Stimulated activated naive CD8-positive, alpha-beta T cell treated with anti-CD3 and anti-CD28 coated beads, Interleukin-15, Interleukin-2, amounts not matched to agents 100 U/mL and 50 U/mL, for 24 hours (primary cell): ENCODE results near the gene BMPER.

Source experiments
- ATAC-seq: fragments of 150-1000 bp; cut with Tn5 transposase; one replicate; pipeline ENCODE4 v1.10.0; 2021
- DNase-seq: peaks from one replicate; pipeline ENCODE4 v3.0.0; 2021

BMPER gene

DNA sequence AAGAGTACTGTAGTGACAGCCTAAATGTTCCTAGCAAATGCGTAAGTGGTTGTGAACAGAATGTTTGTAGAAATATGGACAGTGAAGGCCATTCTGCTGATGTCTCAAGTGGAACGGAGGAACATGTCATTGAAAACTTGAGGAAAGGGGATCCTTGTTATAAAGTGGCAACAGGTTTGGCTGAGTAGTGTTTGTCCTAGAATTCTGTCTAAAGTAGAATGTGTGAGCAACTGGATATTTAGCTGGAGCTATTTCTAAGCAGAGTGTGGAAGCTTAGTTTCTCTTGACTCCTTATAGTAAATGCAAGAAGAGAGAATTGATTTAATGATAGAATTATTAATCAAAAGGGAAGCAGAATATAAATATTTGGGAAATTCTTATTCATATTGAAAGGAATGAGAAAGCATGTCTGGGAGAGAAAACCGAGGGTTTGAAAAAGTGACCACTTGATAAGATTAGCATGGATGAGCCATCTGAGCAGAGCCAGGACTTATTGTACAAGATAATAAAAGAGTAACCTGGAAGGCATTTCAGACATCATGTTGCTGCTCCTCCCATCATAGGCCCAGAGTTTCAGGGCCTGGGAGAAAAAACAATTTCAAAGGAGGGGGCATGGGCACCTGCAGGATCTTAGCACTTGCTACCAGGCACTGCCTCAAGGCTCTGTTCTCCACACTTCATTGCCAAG, 276.1 kb downstream of the BMPER start:
- DNase-seq (no peak), ATAC-seq (no peak)

DNA sequence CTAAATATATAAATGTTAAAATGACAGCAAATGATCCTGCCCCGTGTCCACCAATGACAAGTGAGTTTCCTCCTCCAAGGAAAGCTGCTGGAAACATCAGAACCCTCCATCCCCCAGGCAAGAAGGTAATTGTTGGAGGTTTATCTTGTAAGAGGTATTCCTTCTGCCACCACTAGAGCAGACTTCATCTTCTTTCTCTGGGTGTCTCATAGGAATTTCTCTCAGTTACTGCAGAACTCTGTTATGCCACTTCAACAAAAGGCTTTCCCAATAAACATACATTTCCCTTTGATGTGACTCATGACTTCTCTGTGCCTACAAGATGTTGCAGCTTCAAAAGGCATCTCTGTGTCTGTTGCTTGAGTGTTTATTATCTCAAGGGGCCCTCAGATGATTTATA, 279.1 kb downstream of the BMPER start:
- no peak for ATAC-seq

DNA sequence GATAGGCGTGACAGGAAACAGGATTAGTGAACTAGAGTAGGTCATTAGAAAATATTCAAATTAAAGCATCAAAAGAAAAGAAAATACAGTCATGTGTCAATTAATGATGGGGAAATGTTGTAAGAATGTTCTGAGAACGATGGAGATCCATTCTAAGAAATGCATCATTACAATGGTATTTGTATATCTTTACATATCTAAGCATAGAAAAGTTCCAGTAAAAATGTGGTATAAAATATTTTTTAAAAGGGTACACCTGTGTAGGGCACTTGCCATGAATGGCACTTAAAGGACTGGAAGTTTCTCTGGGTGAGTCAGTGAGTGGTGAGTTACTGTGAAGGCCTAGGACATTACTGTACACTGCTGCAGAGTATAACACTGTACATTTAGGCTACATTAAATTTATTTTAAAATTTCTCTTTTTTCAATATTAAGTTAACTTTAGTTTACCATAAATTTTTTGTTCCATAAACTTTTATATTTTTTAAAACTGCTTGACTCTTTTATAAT, 282.5 kb downstream of the BMPER start:
- no peak for ATAC-seq
- DNase-seq = no peak

More for the DNA sequence above, 279.1 kb downstream of the BMPER start:
- DNase-seq = no peak

DNA sequence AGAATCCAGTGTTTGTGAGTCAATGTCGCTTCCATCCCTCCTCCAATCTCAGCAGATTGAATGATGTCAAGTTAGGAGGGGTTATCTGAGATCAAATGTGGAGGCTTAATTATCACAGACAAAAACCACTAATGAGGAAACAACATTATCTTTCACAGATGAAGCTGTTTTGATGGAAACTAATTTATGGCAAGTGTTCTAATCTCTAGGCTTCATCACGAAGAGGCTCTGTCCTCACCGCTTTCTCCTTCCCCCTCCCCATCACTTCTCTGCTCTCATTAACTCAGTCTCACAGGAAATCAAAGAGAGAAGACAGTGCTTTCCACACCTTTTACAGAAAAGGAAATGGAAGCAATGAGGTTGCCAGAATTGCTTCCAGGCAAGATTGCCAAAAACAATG, 283.7 kb downstream of the BMPER start:
- no peak for ATAC-seq
- no peak for DNase-seq

DNA sequence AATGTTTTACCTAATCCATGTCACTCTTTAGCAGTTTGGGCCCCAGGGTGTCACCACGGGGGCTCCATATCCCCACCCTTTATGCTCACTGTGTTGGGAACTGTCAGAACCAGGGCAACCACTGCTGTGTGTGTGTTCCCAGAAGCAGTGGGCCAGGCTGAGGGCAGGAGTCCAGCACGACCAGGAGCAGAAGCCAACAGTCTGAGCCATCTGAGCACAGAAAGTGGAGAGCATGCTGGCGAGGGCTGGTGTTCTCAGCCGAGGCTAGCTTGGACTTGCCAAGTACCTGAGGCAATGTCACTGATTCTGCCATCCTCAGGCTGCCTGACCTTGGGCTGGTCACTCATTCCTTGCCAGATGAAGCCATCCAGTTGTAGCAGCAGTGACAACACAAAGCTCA, 285.0 kb downstream of the BMPER start:
- ATAC-seq (no peak), DNase-seq (no peak)

DNA sequence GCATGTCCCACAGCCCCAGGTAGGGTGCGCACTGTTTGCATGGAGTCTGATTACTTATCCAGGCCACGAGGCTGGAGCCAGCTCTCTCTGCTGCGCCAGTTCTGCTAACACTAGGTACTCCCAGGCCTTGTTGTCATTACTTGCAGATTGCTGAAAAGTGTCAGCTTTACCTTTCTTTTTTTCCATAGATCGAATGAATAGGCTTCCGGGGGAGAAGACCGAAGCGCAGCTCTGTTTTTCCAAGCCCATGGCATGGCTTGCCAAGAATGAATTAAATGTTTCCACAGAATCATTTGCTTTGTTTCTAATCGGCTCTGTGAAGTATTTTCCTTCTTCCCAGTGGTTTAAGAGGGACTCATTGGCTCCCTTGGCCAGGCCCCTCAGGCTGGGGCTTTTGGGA, 285.8 kb downstream of the BMPER start:
- ATAC-seq = no peak
- no peak for DNase-seq

DNA sequence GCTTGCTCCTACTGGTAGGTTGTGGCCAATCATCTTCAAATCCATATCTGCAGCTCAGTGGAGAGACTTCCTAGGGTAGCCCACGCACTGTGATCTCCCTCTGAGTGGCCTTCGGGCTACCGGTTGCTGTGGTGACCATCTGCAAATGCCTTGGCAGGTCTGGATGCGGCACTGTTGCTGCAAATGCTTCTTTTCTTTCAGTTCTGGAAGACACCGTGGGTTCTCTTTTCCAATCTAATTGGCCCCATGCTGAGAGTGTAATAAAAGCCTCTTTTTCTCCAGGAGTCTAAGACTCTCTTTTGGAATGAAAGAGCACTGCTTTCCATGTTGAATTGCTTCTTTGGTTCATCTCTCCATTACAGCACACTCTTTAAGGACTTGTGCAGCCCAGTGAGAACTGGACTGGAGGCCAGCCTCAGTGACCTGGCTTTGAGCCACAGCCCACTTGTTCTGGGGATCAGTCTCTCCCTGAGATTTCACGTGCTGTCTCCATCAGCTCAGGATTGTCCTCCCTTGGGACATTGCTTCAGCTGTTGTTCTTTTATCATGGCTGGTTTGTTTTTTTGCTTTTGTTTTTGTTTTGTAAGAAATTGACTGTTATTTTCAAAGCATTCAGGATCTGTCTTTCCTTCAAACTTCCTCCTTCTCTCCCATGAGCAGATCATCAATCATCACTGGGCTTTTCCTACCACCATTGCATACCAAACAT, 286.6 kb downstream of the BMPER start:
- ATAC-seq (no peak), DNase-seq (no peak)

DNA sequence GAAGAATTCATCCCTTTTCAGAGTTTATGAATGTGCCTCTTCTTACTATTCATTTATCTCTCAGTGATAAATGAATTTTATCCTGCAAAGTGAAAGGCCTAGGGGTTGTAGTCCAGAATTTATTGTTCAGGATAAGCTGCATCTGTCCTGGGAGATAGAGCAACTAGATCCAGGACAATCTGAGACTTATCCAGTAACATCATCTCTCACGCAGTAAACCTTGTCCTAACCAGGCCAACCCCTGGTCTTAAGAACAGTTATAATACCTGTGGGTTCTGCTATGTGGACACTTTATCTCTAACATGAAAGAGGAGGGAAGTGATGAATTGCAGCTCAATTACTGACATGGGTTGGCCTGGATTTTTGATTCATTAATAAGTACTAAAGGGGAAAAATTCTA, 287.6 kb downstream of the BMPER start:
- ATAC-seq (no peak), DNase-seq (no peak)

DNA sequence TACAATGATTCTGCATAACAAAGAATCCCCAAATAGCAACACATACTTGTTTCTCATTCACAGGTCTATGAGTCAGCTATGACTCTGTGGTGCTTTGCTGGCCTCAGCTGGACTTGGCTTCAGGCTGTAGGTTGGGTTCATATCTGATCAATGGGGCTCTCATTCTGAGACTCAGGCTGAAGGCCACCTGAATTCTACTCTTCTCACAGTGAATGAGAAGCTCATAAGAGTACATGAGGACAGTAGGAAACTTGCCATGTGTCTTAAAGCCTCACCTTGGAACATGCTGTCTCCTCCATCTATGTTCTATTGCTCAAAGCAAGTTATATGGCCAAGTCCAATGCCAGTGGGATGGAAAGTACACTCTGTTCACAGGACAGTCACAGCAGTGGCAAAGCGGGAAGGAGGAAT, 292.9 kb downstream of the BMPER start:
- DNase-seq (no peak), ATAC-seq (no peak)
